Left hindlimb (tissue), 1 donor: ENCODE results near the gene UTF1.

Experiments
- DNase-seq: peaks from one replicate; pipeline ENCODE4 v3.0.0-alpha.2; 2018

UTF1 gene

GRCh38 chr10:133196936-133197758 lies 32.9 kb upstream of the UTF1 start:
- no peak for DNase-seq

- no peak for DNase-seq
Observed at GRCh38 chr10:133197786-133198185, 32.2 kb upstream of the UTF1 start.

- DNase-seq: no peak
Observed at GRCh38 chr10:133198206-133198605, 31.8 kb upstream of the UTF1 start.

GRCh38 chr10:133198621-133199487 lies 31.2 kb upstream of the UTF1 start:
- no peak for DNase-seq

GRCh38 chr10:133199488-133199885 lies 30.5 kb upstream of the UTF1 start:
- DNase-seq: no peak

- DNase-seq: no peak
Observed at GRCh38 chr10:133199992-133200611, 29.9 kb upstream of the UTF1 start.

- no peak for DNase-seq
Observed at GRCh38 chr10:133200621-133201031, 29.4 kb upstream of the UTF1 start.

- DNase-seq: no peak
Observed at GRCh38 chr10:133201151-133201947, 28.7 kb upstream of the UTF1 start.

GRCh38 chr10:133201948-133202725 lies 27.9 kb upstream of the UTF1 start:
- DNase-seq: no peak

GRCh38 chr10:133202778-133203651 lies 27.0 kb upstream of the UTF1 start:
- DNase-seq: no peak

- no peak for DNase-seq
Observed at GRCh38 chr10:133203652-133204195, 26.3 kb upstream of the UTF1 start.

GRCh38 chr10:133204226-133205015 lies 25.6 kb upstream of the UTF1 start:
- no peak for DNase-seq

- no peak for DNase-seq
Observed at GRCh38 chr10:133205146-133205545, 24.9 kb upstream of the UTF1 start.

GRCh38 chr10:133206356-133207040 lies 23.5 kb upstream of the UTF1 start:
- DNase-seq: no peak

GRCh38 chr10:133207041-133207600 lies 22.9 kb upstream of the UTF1 start:
- no peak for DNase-seq

- DNase-seq: no peak
Observed at GRCh38 chr10:133207627-133208026, 22.4 kb upstream of the UTF1 start.

GRCh38 chr10:133208466-133208865 lies 21.6 kb upstream of the UTF1 start:
- no peak for DNase-seq

- DNase-seq: no peak
Observed at GRCh38 chr10:133209117-133209516, 20.9 kb upstream of the UTF1 start.

- no peak for DNase-seq
Observed at GRCh38 chr10:133209641-133210040, 20.4 kb upstream of the UTF1 start.
